Measurements from ENCODE around the gene CYS1.
"Not testable (repeated sequence)": the region's sequence is repeated elsewhere in the genome, so short reads cannot be mapped to it uniquely, and the experiment has no call there.

The CYS1 gene

GRCh38 chr2:10026940-10027569 lies 53.2 kb downstream of the CYS1 start:
- intact Hi-C loops (cut with DNase I): no loop called here
- DNase-seq: no peak

GRCh38 chr2:10022966-10023662 lies 57.1 kb downstream of the CYS1 start:
- no peak for DNase-seq
- intact Hi-C loops (cut with DNase I): no loop called here

- intact Hi-C loops (cut with DNase I): no loop called here
- DNase-seq: no peak
Observed at GRCh38 chr2:10022445-10022844, 57.8 kb downstream of the CYS1 start.

- intact Hi-C loops (cut with DNase I): no loop called here
- DNase-seq: no peak
Observed at GRCh38 chr2:10022041-10022421, 58.2 kb downstream of the CYS1 start.

GRCh38 chr2:10019602-10020400 lies 60.4 kb downstream of the CYS1 start:
- intact Hi-C loops (cut with DNase I): no loop called here
- no peak for DNase-seq

- DNase-seq: no peak
- intact Hi-C loops (cut with DNase I): no loop called here
Observed at GRCh38 chr2:10019174-10019573, 61.0 kb downstream of the CYS1 start.

- DNase-seq: no peak
- intact Hi-C loops (cut with DNase I): no loop called here
Observed at GRCh38 chr2:10017313-10017941, 62.8 kb downstream of the CYS1 start.

GRCh38 chr2:10016802-10017258 lies 63.4 kb downstream of the CYS1 start:
- intact Hi-C loops (cut with DNase I): no loop called here
- no peak for DNase-seq

GRCh38 chr2:10016001-10016801 lies 64.0 kb downstream of the CYS1 start:
- DNase-seq: no peak
- intact Hi-C loops (cut with DNase I): no loop called here

GRCh38 chr2:10015376-10015989 lies 64.7 kb downstream of the CYS1 start:
- intact Hi-C loops (cut with DNase I); DNase-seq: not testable (repeated sequence)

GRCh38 chr2:10014418-10015190 lies 65.6 kb downstream of the CYS1 start:
- intact Hi-C loops (cut with DNase I): no loop called here
- DNase-seq: no peak

- DNase-seq; intact Hi-C loops (cut with DNase I): not testable (repeated sequence)
Observed at GRCh38 chr2:10013651-10014417, 66.4 kb downstream of the CYS1 start.

GRCh38 chr2:10012963-10013461 lies 67.2 kb downstream of the CYS1 start:
- peak in 1 of 42 donors; percentile 23 for DNase-seq
- intact Hi-C loops (cut with DNase I): no loop called here

GRCh38 chr2:10012366-10012962 lies 67.7 kb downstream of the CYS1 start:
- peak in 1 of 42 donors; percentile 26 for DNase-seq
- intact Hi-C loops (cut with DNase I): not testable (repeated sequence)

- intact Hi-C loops (cut with DNase I): not testable (repeated sequence)
- DNase-seq: peak in 1 of 42 donors; percentile 28
Observed at GRCh38 chr2:10011606-10012325, 68.4 kb downstream of the CYS1 start.
